SU-DHL-6 (cell line): ENCODE data around the gene CLCA1.
A peak's percentile ranks its signal among the peaks of the same experiment; 100 is the strongest.

Experiments used
- H2AFZ ChIP-seq: fragments of 200-600 bp; sonication (generic); 2 replicates; pipeline ENCODE4 v1.6.1; 2014; ENCODE audit warnings: low read depth, mild to moderate bottlenecking, moderate library complexity, mixed read lengths, antibody characterized with exemption, low read length; ENCODE audit not compliant: severe bottlenecking
- H3F3A ChIP-seq: fragments of 200-600 bp; shearing (Covaris generic); 2 replicates; pipeline ENCODE4 v1.6.0; 2016; ENCODE audit warnings: antibody characterized with exemption, mild to moderate bottlenecking; ENCODE audit not compliant: insufficient read depth
- H3K27ac ChIP-seq: fragments of 200-600 bp; sonication (generic); 2 replicates; pipeline ENCODE4 v1.5.1; 2016; ENCODE audit warnings: low read depth, mild to moderate bottlenecking, low read length, moderate library complexity, mixed read lengths
- H3K27me3 ChIP-seq: fragments of 200-600 bp; sonication (generic), shearing (Covaris generic); 2 replicates; pipeline ENCODE4 v1.6.0; 2014; ENCODE audit warnings: mild to moderate bottlenecking, low read length
- H3K36me3 ChIP-seq: fragments of 200-600 bp; sonication (generic); 2 replicates; pipeline ENCODE4 v1.6.1; 2014; ENCODE audit warnings: mild to moderate bottlenecking, low read length, mixed read lengths
- H3K4me2 ChIP-seq: fragments of 300-600, 200-600 bp; shearing (Covaris generic), sonication (generic); 2 replicates; pipeline ENCODE4 v1.6.0; 2014; ENCODE audit warnings: low read length, low read depth, mild to moderate bottlenecking; ENCODE audit not compliant: poor library complexity, severe bottlenecking
- H3K4me3 ChIP-seq: fragments of 200-600 bp; sonication (generic); 2 replicates; pipeline ENCODE4 v1.5.1; 2014; ENCODE audit warnings: antibody characterized with exemption, low read length, mild to moderate bottlenecking, mixed read lengths; ENCODE audit not compliant: insufficient read depth, poor library complexity, severe bottlenecking
- H3K79me2 ChIP-seq: fragments of 200-600 bp; sonication (generic); 2 replicates; pipeline ENCODE4 v1.6.1; 2014; ENCODE audit warnings: mild to moderate bottlenecking, low read length, moderate library complexity; ENCODE audit not compliant: insufficient read depth
- H3K9ac ChIP-seq: fragments of 200-600 bp; sonication (generic); 2 replicates; pipeline ENCODE4 v1.7.0; 2014; ENCODE audit warnings: mild to moderate bottlenecking, low read length
- H3K9me2 ChIP-seq: fragments of 200-600 bp; sonication (generic); replicated peaks from 2 replicates; pipeline ENCODE4 v1.6.1; 2014; ENCODE audit warnings: low read length; ENCODE audit not compliant: insufficient read depth
- H3K9me3 ChIP-seq: fragments of 200-600 bp; sonication (generic); 2 replicates; pipeline ENCODE4 v1.6.1; 2014; ENCODE audit warnings: low read length, mixed read lengths; ENCODE audit not compliant: insufficient read depth
- H4K20me1 ChIP-seq: fragments of 200-600 bp; sonication (generic); 2 replicates; pipeline ENCODE4 v1.6.1; 2014; ENCODE audit warnings: low read depth, mild to moderate bottlenecking, antibody characterized with exemption, low read length, moderate library complexity, mixed read lengths
- CTCF ChIP-seq: fragments of 200-600 bp; sonication (generic); IDR thresholded peaks from one replicate; pipeline ENCODE4 v1.5.1; 2017; ENCODE audit warnings: antibody characterized with exemption, mild to moderate bottlenecking, low read length, moderate library complexity; ENCODE audit not compliant: insufficient read depth, poor library complexity, severe bottlenecking
- EZH2phosphoT487 ChIP-seq: fragments of 200-600 bp; sonication (generic), shearing (Covaris generic); conservative IDR thresholded peaks from 2 replicates; pipeline ENCODE4 v1.6.1; 2018; ENCODE audit warnings: mild to moderate bottlenecking, antibody characterized with exemption, low read length, moderate library complexity, mixed read lengths

Gene CLCA1

GRCh38 chr1:86504895-86505563 lies 36.3 kb downstream of the CLCA1 start:
- Histone ChIP-seq H3K27me3 (no peaks in the 10 kb centered on the region), H2AFZ (no peak overlapping the region), H3K79me2 (no peaks in the 10 kb centered on the region), H3K9me3 (no peaks in the 10 kb centered on the region), H3K9ac (no peak overlapping the region), H4K20me1 (no peaks in the 10 kb centered on the region), H3K4me2 (no peak overlapping the region), H3K27ac (no peak overlapping the region), H3K9me2 (no peaks in the 10 kb centered on the region), H3K36me3 (no peaks in the 10 kb centered on the region), H3K4me3 (no peak overlapping the region), H3F3A (no peaks in the 10 kb centered on the region)
- TF ChIP-seq EZH2phosphoT487 = no peak
- TF ChIP-seq CTCF = no peak

- no peaks in the 10 kb centered on the region for H3K36me3 ChIP-seq
- H3K79me2 ChIP-seq = no peaks in the 10 kb centered on the region
- H3K4me2 ChIP-seq = no peak overlapping the region
- H4K20me1 ChIP-seq = no peaks in the 10 kb centered on the region
- H3K9me3 ChIP-seq = no peaks in the 10 kb centered on the region
- no peak overlapping the region for H3K27ac ChIP-seq
- H3K9me2 ChIP-seq = no peaks in the 10 kb centered on the region
- no peaks in the 10 kb centered on the region for H3K27me3 ChIP-seq
- TF ChIP-seq CTCF (no peak), EZH2phosphoT487 (no peak)
- H3F3A ChIP-seq = no peaks in the 10 kb centered on the region
- no peak overlapping the region for H3K9ac ChIP-seq
- H3K4me3 ChIP-seq = no peak overlapping the region
- H2AFZ ChIP-seq = no peak overlapping the region
Measured at GRCh38 chr1:86505564-86505902, 36.8 kb downstream of the CLCA1 start.

DNA sequence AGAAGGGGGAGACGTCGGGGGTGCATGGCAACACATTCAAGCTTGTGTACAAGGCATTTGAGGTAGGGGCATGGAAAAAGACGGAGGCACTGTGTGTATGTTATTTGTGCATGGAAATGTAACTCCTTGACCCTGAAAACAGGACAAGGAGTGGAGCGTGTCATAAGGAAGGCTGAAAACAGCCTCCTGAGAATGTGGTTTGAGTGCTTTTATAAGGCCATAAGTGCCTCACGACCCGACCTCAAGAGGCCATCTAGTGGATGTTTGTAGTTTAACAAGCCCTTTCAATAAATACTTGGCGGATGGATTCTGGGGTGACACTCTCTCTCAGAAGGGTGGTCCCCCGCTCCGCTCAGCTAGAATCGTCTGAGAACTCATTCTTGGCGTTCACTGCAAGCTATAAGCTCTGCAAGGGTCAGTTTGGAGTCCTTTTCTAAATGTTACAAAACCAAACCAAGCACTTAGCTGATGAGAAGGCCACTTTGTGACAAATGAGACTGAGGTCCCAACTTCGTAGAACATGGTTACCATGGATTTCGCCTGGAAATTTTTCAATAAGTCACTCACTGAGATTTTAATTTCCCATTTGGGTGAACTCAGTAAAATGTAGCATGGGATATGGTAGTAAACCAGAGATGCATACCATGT lies 39.3 kb downstream of the CLCA1 start:
- H3F3A ChIP-seq = no peaks in the 10 kb centered on the region
- H3K9me3 ChIP-seq = no peaks in the 10 kb centered on the region
- H3K27ac ChIP-seq = no peak overlapping the region
- H3K79me2 ChIP-seq = no peaks in the 10 kb centered on the region
- no peak overlapping the region for H3K4me2 ChIP-seq
- TF ChIP-seq EZH2phosphoT487 (no peak), CTCF (peak; percentile 23)
- H3K27me3 ChIP-seq = no peaks in the 10 kb centered on the region
- no peaks in the 10 kb centered on the region for H3K9me2 ChIP-seq
- H3K36me3 ChIP-seq = no peaks in the 10 kb centered on the region
- no peak overlapping the region for H2AFZ ChIP-seq
- no peak overlapping the region for H3K9ac ChIP-seq
- H3K4me3 ChIP-seq = no peak overlapping the region
- H4K20me1 ChIP-seq = no peaks in the 10 kb centered on the region
